LNCAP (cell line): ENCODE results near the gene PCSK2.

ENCODE experiments used
- CTCF ChIP-seq: fragments of 450-650 bp; IDR thresholded peaks from 2 replicates; pipeline ENCODE4 v1.5.1; 2017; ENCODE audit warnings: mild to moderate bottlenecking

Gene PCSK2

GRCh38 chr20:17205084-17205813 lies 21.6 kb upstream of the PCSK2 start:
- no peak for TF ChIP-seq CTCF

- TF ChIP-seq CTCF = no peak
Observed at GRCh38 chr20:17210387-17210786, 16.5 kb upstream of the PCSK2 start.

- TF ChIP-seq CTCF = no peak
Observed at GRCh38 chr20:17210983-17211382, 15.9 kb upstream of the PCSK2 start.

GRCh38 chr20:17215167-17215566 lies 11.7 kb upstream of the PCSK2 start:
- no peak for TF ChIP-seq CTCF

- no peak for TF ChIP-seq CTCF
Observed at GRCh38 chr20:17223553-17223952, 3.3 kb upstream of the PCSK2 start.

- no peak for TF ChIP-seq CTCF
Observed at GRCh38 chr20:17225851-17226409, 910 bp upstream of the PCSK2 start.

GRCh38 chr20:17227219-17227575 lies 357 bp downstream of the PCSK2 start:
- TF ChIP-seq CTCF = no peak
